H1 (cell line): Measurements from ENCODE around the gene RER1. TPM values are rescaled to one million over a fixed set of nuclear protein-coding genes. Genes with fewer than 3 reads are reported as not detected.

Experiments used
- CTCF ChIA-PET: fragments of 300-600 bp; sonication (Branson Sonifier 250); formaldehyde crosslinking; loops from one replicate; lab custom pipeline; 2021; ENCODE audit not compliant: partially characterized antibody; lab: Charles Lee
- POLR2A ChIA-PET: fragments of 300-600 bp; sonication (Branson Sonifier 250); formaldehyde crosslinking; loops from one replicate; lab custom pipeline; 2021; ENCODE audit warnings: inconsistent platforms; ENCODE audit not compliant: partially characterized antibody; lab: Charles Lee
- DNase-seq, 2 experiments: peaks; one replicate each; pipeline versions ENCODE4 v3.0.0 to v3.0.0-alpha.2; 2010 to 2022; ENCODE audit warnings: low spot score in 2 of 2, low read depth in 1 of 2, mixed read lengths in 1 of 2
- FAIRE-seq: peaks from 2 replicates; lab custom pipeline; 2011; peaks lifted over from hg19 to GRCh38; lab: Jason Lieb, UNC
- H2AFZ ChIP-seq: 2 replicates; pipeline ENCODE4 v1.8.1; 2012; ENCODE audit warnings: low read length, inconsistent platforms
- H2AK5ac ChIP-seq: 2 replicates; pipeline ENCODE4 v1.6.1; 2013; ENCODE audit warnings: low read depth, low read length
- H2BK120ac ChIP-seq: replicated peaks from 2 replicates; pipeline ENCODE3; 2013; ENCODE audit warnings: low read depth, low read length, inconsistent platforms
- H2BK12ac ChIP-seq: 2 replicates; pipeline ENCODE4 v1.6.1; 2013; ENCODE audit warnings: low read depth, low read length
- H2BK15ac ChIP-seq: 2 replicates; pipeline ENCODE4 v1.6.1; 2013; ENCODE audit warnings: low read length
- H2BK20ac ChIP-seq: 2 replicates; pipeline ENCODE4 v1.6.1; 2013; ENCODE audit warnings: low read length
- H2BK5ac ChIP-seq: 2 replicates; pipeline ENCODE4 v1.6.1; 2013; ENCODE audit warnings: low read depth, low read length
- H3K14ac ChIP-seq: 2 replicates; pipeline ENCODE4 v1.6.1; 2013; ENCODE audit warnings: inconsistent platforms; ENCODE audit not compliant: insufficient read length
- H3K18ac ChIP-seq: 2 replicates; pipeline ENCODE4 v1.6.1; 2013; ENCODE audit warnings: low read length; ENCODE audit errors: extremely low read depth
- H3K23ac ChIP-seq: 2 replicates; pipeline ENCODE4 v1.6.1; 2013; ENCODE audit warnings: inconsistent platforms; ENCODE audit not compliant: insufficient read length
- H3K23me2 ChIP-seq: 2 replicates; pipeline ENCODE4 v1.6.1; 2013; ENCODE audit warnings: low read depth, low read length
- H3K27ac ChIP-seq: 2 replicates; pipeline ENCODE4 v1.6.1; 2011; ENCODE audit warnings: low read depth, low read length, inconsistent platforms
- H3K27me3 ChIP-seq, 4 experiments: replicated peaks in 1 of 4; 1 replicate in 1 of 4; 2 replicates in 3 of 4; pipeline versions ENCODE4 v1.6.1 to v1.8.1; 2011 to 2013; ENCODE audit warnings: low read length in 3 of 4, mild to moderate bottlenecking in 3 of 4, inconsistent platforms in 2 of 4, mixed read lengths in 2 of 4, moderate library complexity in 1 of 4; ENCODE audit not compliant: control insufficient read depth in 3 of 4, insufficient read depth in 3 of 4; ENCODE audit errors: extremely low read depth in 1 of 4
- H3K36me3 ChIP-seq, 4 experiments: 2 replicates each; pipeline versions ENCODE4 v1.6.1 to v1.8.1; 2011 to 2013; ENCODE audit warnings: mild to moderate bottlenecking in 4 of 4, low read length in 3 of 4, moderate library complexity in 2 of 4, control low read depth in 1 of 4, inconsistent platforms in 1 of 4; ENCODE audit not compliant: insufficient read depth in 4 of 4, control insufficient read depth in 2 of 4
- H3K4ac ChIP-seq: replicated peaks from 2 replicates; pipeline ENCODE3; 2013; ENCODE audit warnings: low read length, low read depth, mixed read lengths, inconsistent platforms; ENCODE audit not compliant: insufficient read length
- H3K4me1 ChIP-seq, 4 experiments: replicated peaks in 1 of 4; 1 replicate in 1 of 4; 2 replicates in 3 of 4; pipeline versions ENCODE4 v1.6.1 to v1.8.1; 2011 to 2013; ENCODE audit warnings: low read length in 3 of 4, inconsistent platforms in 2 of 4, mixed read lengths in 1 of 4; ENCODE audit not compliant: insufficient read depth in 4 of 4, control insufficient read depth in 3 of 4
- H3K4me2 ChIP-seq, 2 experiments: 2 replicates each; pipeline versions ENCODE4 v1.6.1 to v1.8.1; 2011 to 2013; ENCODE audit warnings: low read depth in 2 of 2, low read length in 2 of 2, control low read depth in 1 of 2, inconsistent platforms in 1 of 2, mild to moderate bottlenecking in 1 of 2; ENCODE audit not compliant: insufficient read depth in 1 of 2
- H3K4me3 ChIP-seq, 4 experiments: fragments of 200-600, 300-600 bp in 1 of 4; sonication (generic), shearing (Covaris generic), sonication (Bioruptor Twin) in 1 of 4; 2 replicates each; pipeline versions ENCODE4 v1.5.1 to v1.8.1; 2011 to 2016; ENCODE audit warnings: low read length in 4 of 4, low read depth in 3 of 4, control low read depth in 2 of 4, inconsistent platforms in 2 of 4, mild to moderate bottlenecking in 2 of 4, mixed read lengths in 1 of 4, moderate library complexity in 1 of 4; ENCODE audit not compliant: insufficient read depth in 2 of 4; ENCODE audit errors: extremely low read depth in 1 of 4
- H3K56ac ChIP-seq: replicated peaks from 2 replicates; pipeline ENCODE3; 2013; ENCODE audit warnings: low read depth, mild to moderate bottlenecking, mixed read lengths, low read length, inconsistent platforms; ENCODE audit not compliant: insufficient read length
- H3K79me1 ChIP-seq: 2 replicates; pipeline ENCODE4 v1.6.1; 2013; ENCODE audit warnings: low read depth, low read length, control low read depth
- H3K79me2 ChIP-seq, 2 experiments: 2 replicates each; pipeline versions ENCODE4 v1.6.1 to v1.8.1; 2012 to 2013; ENCODE audit warnings: low read length in 2 of 2, mild to moderate bottlenecking in 2 of 2, inconsistent platforms in 1 of 2; ENCODE audit not compliant: insufficient read depth in 2 of 2, control insufficient read depth in 1 of 2
- H3K9ac ChIP-seq, 4 experiments: replicated peaks in 1 of 4; 1 replicate in 1 of 4; 2 replicates in 3 of 4; pipeline versions ENCODE4 v1.6.1 to v1.8.1; 2011 to 2013; ENCODE audit warnings: low read depth in 3 of 4, low read length in 3 of 4, control low read depth in 2 of 4, mild to moderate bottlenecking in 2 of 4, moderate library complexity in 2 of 4, inconsistent platforms in 1 of 4; ENCODE audit errors: extremely low read depth in 1 of 4
- H3K9me3 ChIP-seq, 2 experiments: 2 replicates each; pipeline versions ENCODE4 v1.6.1 to v1.8.1; 2012 to 2013; ENCODE audit warnings: mild to moderate bottlenecking in 2 of 2, moderate library complexity in 2 of 2, control low read depth in 1 of 2, inconsistent platforms in 1 of 2, low read depth in 1 of 2, low read length in 1 of 2, mixed read lengths in 1 of 2; ENCODE audit not compliant: insufficient read depth in 2 of 2
- H4K20me1 ChIP-seq, 2 experiments: replicated peaks in 1 of 2; 2 replicates each; pipeline versions ENCODE3 to v1.8.1; 2011 to 2013; ENCODE audit warnings: inconsistent platforms in 2 of 2, low read length in 2 of 2, mild to moderate bottlenecking in 1 of 2; ENCODE audit not compliant: insufficient read depth in 2 of 2, control insufficient read depth in 1 of 2
- H4K5ac ChIP-seq: 2 replicates; pipeline ENCODE4 v1.6.1; 2013; ENCODE audit warnings: low read length, low read depth, mixed read lengths, inconsistent platforms; ENCODE audit not compliant: insufficient read length
- H4K8ac ChIP-seq: 2 replicates; pipeline ENCODE4 v1.8.0; 2013; ENCODE audit warnings: mild to moderate bottlenecking, moderate library complexity, low read length, inconsistent platforms; ENCODE audit not compliant: insufficient read depth; ENCODE audit errors: extremely low read depth
- H4K91ac ChIP-seq: replicated peaks from 2 replicates; pipeline ENCODE3; 2013; ENCODE audit warnings: low read length, mixed read lengths, inconsistent platforms; ENCODE audit not compliant: insufficient read length
- ATF2 ChIP-seq: IDR thresholded peaks from 2 replicates; pipeline ENCODE4 v1.6.1; 2012; ENCODE audit warnings: low read length, inconsistent platforms
- CBX8 ChIP-seq: fragments of 300-800, 300-1000 bp; sonication (generic); IDR thresholded peaks from 2 replicates; pipeline ENCODE4 v1.7.1; 2016; ENCODE audit warnings: low read depth, low read length, borderline replicate concordance
- CTBP2 ChIP-seq: IDR thresholded peaks from 2 replicates; pipeline ENCODE4 v1.7.0; 2011; ENCODE audit warnings: borderline replicate concordance, mild to moderate bottlenecking, moderate library complexity, mixed read lengths, low read length; ENCODE audit not compliant: insufficient read depth, insufficient read length
- GTF2F1 ChIP-seq: IDR thresholded peaks from 2 replicates; pipeline ENCODE4 v1.6.1; 2012; ENCODE audit warnings: low read depth, low read length, improper control_type of control experiment, borderline replicate concordance
- KDM1A ChIP-seq: fragments of 200-600, 300-600 bp; sonication (generic); IDR thresholded peaks from 2 replicates; pipeline ENCODE4 v1.7.1; 2016; ENCODE audit warnings: mild to moderate bottlenecking, low read length, borderline replicate concordance
- PHF8 ChIP-seq: fragments of 200-600 bp; sonication (generic); conservative IDR thresholded peaks from 2 replicates; pipeline ENCODE4 v1.7.1; 2012; ENCODE audit warnings: low read depth, mild to moderate bottlenecking, inconsistent platforms, low read length, moderate library complexity
- POLR2A ChIP-seq, 2 experiments: IDR thresholded peaks; 1 replicate in 1 of 2; 2 replicates in 1 of 2; pipeline ENCODE4 v1.6.1; 2011; ENCODE audit warnings: low read depth in 2 of 2, low read length in 2 of 2, mild to moderate bottlenecking in 2 of 2; ENCODE audit errors: control extremely low read depth in 1 of 2
- SIRT6 ChIP-seq: IDR thresholded peaks from one replicate; pipeline ENCODE4 v1.7.1; 2012; ENCODE audit warnings: low read length, inconsistent platforms
- TAF1 ChIP-seq: IDR thresholded peaks from 2 replicates; pipeline ENCODE4 v1.6.1; 2011; ENCODE audit warnings: mild to moderate bottlenecking, low read depth, low read length
- TBP ChIP-seq: IDR thresholded peaks from 2 replicates; pipeline ENCODE4 v1.6.1; 2011; ENCODE audit warnings: low read depth, low read length, improper control_type of control experiment
- ZNF274 ChIP-seq: IDR thresholded peaks from 2 replicates; pipeline ENCODE4 v1.7.0; 2012; ENCODE audit warnings: low read length, borderline replicate concordance; ENCODE audit errors: extremely low read depth
- WGBS, 2 experiments: shearing (Covaris generic) in 1 of 2; methylation state at CpG; one replicate each; pipeline versions ENCODE4 v1.1.6 to v1.1.7; 2013 to 2015; ENCODE audit warnings: low lambda C conversion rate in 2 of 2, mixed read lengths in 2 of 2, inconsistent platforms in 1 of 2, low coverage in 1 of 2, missing lambda C conversion rate in 1 of 2; ENCODE audit not compliant: insufficient replicate concordance in 2 of 2, insufficient coverage in 1 of 2, insufficient read length in 1 of 2; ENCODE audit errors: extremely low coverage in 1 of 2, missing lambda C conversion rate in 1 of 2; 5-methylcytosine and 5-hydroxymethylcytosine counted together
- polyA plus RNA-seq, 7 experiments: library from polyadenylated mRNA; depleted of rRNA in 3 of 7; stranded (reverse) in 5 of 7; unstranded in 2 of 7; fragments of >200 nt in 5 of 7; fragments of 200-250 nt in 2 of 7; gene quantifications; 1 replicate in 5 of 7; 2 replicates in 1 of 7; 4 replicates in 1 of 7; pipeline versions ENCODE4 v1.2.1 to v1.2.3, GENCODE V29; 2011 to 2013; ENCODE audit warnings: missing spikeins in 2 of 7, mixed read lengths in 2 of 7
- total RNA-seq: library from RNA; stranded (reverse); fragmentation: NEBNext Ultra II Directional; extraction: Animal tissue kit (Norgen Biotek cat#: 25700); gene quantifications from 2 replicates; pipeline ENCODE4 v1.2.1, GENCODE V29; 2021
- TF ChIP-seq, protein P1 (sequence below): IDR thresholded peaks from 2 replicates; pipeline ENCODE4 v1.6.1; 2012; ENCODE audit warnings: inconsistent platforms

RER1 gene
- total and polyA plus RNA-seq, 2 of the 8 experiments (the other 6 are each of a cell fraction or from before 2014, with no cell fraction given), result 102 to 134 TPM

- WGBS, 2 experiments, result 90% methylated on average over 13 of the region's 13 CpGs; no CpG with 5 or more reads in 1 of the 2 experiments
- Histone ChIP-seq H3K23ac (no peak overlapping the region), H3K9ac (no peak overlapping the region), H3K4ac (no peak overlapping the region), H3K79me2 (no peaks in the 10 kb centered on the region), H3K56ac (no peak overlapping the region), H2BK12ac (no peak overlapping the region), H2AFZ (no peak overlapping the region), H3K4me2 (no peak overlapping the region), H4K5ac (no peak overlapping the region), H3K27ac (no peak overlapping the region), H4K91ac (no peak overlapping the region), H2BK15ac (no peak overlapping the region), H2BK5ac (no peak overlapping the region), H4K8ac (no peak overlapping the region), H4K20me1 (no peaks in the 10 kb centered on the region), H3K14ac (no peak overlapping the region), H3K4me1 (no peaks in the 10 kb centered on the region; a peak in 1 of 7 replicates), H3K4me3 (no peak overlapping the region), H3K27me3 (no peaks in the 10 kb centered on the region), H2BK120ac (no peak overlapping the region), H2AK5ac (no peak overlapping the region), H2BK20ac (no peak overlapping the region), H3K36me3 (no peaks in the 10 kb centered on the region), H3K23me2 (no peaks in the 10 kb centered on the region), H3K18ac (no peak overlapping the region), H3K9me3 (no peaks in the 10 kb centered on the region), H3K79me1 (no peaks in the 10 kb centered on the region)
- DNase-seq (no peak), FAIRE-seq (no peak)
- ChIA-PET CTCF (interaction anchor here (1.0 to 2.5 kb wide), 10 partner anchors 14 to 186 kb away, joined by 3 to 17 read pairs (median 4); partner anchors contain the start of gene FAAP20), POLR2A (interaction anchor here (0.6 kb wide), 1 partner anchor 700 kb away, joined by 3 read pairs; no protein-coding TSS in a partner anchor)
- TF ChIP-seq TAF1 (no peak), CTBP2 (no peak), KDM1A (no peak), CBX8 (no peak), ZNF274 (no peak), ATF2 (no peak), TBP (no peak), SIRT6 (no peak), PHF8 (no peak), POLR2A (IDR thresholded peaks at IDR 0.05; ENCODE audit: control extremely low read depth in 1 of 2, low read depth in 2 of 2, low read length in 2 of 2) (no peak), GTF2F1 (no peak)
- TF ChIP-seq, protein P1, sequence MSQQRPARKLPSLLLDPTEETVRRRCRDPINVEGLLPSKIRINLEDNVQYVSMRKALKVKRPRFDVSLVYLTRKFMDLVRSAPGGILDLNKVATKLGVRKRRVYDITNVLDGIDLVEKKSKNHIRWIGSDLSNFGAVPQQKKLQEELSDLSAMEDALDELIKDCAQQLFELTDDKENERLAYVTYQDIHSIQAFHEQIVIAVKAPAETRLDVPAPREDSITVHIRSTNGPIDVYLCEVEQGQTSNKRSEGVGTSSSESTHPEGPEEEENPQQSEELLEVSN, result no peak
Observed at GRCh38 chr1:2358072-2358471, 33.6 kb upstream of the RER1 start.
